HG02678 (cell line): Measurements from ENCODE around the gene CRPPA.
A peak's percentile ranks its signal among the peaks of the same experiment; 100 is the strongest.

ENCODE experiments used
- ATAC-seq: cut with Tn5 transposase; IDR thresholded peaks from one replicate; pipeline ENCODE4 v1.9.1; 2021; ENCODE audit warnings: mild to moderate bottlenecking, moderate library complexity; ENCODE audit not compliant: unreplicated experiment

Gene CRPPA

GRCh38 chr7:16423761-16424160, 2.4 kb upstream of the CRPPA start:
- ATAC-seq = no peak

DNA sequence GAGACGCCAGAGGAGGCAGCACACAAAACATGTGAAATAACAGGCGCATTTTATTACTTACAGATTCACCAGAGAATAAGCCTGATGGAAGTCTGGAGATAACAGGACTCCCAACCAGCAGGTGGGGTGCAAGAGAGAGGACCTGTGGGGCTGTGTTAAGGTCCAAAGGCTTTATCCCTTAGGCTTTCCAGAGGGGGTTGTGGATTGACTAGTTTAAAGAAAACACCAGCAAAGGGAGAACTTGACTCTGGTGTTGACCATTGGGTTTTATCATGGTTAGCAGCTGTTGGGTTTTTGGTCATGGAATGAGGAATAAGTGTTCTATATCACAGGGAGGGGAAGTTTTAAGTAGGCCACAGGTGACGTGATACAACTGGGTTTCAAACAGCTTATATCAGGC, 1.6 kb upstream of the CRPPA start:
- no peak for ATAC-seq

DNA sequence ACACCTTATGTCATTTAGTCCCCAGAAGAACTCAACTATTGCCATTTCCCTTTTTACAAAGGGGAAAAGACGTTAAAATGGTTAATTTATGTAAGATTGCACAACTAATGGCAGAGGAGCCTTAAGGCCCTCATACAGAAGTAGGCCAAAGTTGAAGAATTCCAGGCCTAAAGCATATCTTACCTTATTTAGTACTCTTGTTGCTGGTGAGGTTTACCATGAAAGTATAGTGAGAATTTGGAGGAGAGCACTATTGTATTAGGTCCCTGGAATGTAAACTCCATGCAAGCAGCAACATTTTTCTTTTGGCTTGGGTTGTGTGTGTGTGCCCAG, 731 bp upstream of the CRPPA start:
- ATAC-seq = no peak

GRCh38 chr7:16420649-16421332, 547 bp downstream of the CRPPA start:
- ATAC-seq = peak; percentile 80

GRCh38 chr7:16420329-16420648, 1.0 kb downstream of the CRPPA start:
- no peak for ATAC-seq

DNA sequence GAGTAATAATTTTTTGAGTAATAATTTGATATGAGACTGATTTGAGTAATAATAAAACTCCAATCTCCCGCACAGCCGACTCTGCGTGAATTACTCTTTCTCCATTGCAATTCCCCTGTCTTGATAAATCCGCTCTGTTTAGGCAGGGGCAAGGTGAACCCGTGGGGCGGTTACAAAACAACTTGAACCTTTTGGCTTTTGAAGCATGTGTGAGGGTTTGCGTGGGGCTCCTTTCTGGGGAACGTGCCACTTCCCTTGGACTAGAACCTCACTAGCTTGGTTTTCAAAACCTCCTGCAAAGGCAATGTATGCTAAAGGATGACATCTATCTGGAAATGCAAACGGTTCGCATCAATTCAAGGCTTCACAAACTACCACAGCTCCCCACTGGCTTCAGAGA, 1.5 kb downstream of the CRPPA start:
- no peak for ATAC-seq

GRCh38 chr7:16419126-16419525, 2.2 kb downstream of the CRPPA start:
- ATAC-seq = no peak

DNA sequence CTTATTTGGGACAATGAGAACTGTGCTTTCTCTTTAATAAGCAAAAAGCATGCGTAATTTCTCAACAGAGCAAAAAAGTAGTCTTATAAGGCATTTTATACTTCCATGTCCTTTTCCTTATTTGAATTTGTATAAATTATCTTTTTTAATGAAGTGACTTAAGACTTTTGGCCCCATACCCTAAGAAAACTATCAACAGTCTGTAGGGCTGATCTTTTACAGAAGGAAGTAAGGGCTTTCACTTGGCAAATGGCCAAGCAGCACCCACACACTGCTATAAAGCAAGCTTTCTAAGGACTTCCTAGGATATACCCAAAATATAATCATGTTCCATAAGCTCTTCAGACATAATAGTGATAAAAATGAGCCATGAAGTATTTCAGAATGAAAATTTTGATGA, 3.4 kb downstream of the CRPPA start:
- ATAC-seq = no peak

DNA sequence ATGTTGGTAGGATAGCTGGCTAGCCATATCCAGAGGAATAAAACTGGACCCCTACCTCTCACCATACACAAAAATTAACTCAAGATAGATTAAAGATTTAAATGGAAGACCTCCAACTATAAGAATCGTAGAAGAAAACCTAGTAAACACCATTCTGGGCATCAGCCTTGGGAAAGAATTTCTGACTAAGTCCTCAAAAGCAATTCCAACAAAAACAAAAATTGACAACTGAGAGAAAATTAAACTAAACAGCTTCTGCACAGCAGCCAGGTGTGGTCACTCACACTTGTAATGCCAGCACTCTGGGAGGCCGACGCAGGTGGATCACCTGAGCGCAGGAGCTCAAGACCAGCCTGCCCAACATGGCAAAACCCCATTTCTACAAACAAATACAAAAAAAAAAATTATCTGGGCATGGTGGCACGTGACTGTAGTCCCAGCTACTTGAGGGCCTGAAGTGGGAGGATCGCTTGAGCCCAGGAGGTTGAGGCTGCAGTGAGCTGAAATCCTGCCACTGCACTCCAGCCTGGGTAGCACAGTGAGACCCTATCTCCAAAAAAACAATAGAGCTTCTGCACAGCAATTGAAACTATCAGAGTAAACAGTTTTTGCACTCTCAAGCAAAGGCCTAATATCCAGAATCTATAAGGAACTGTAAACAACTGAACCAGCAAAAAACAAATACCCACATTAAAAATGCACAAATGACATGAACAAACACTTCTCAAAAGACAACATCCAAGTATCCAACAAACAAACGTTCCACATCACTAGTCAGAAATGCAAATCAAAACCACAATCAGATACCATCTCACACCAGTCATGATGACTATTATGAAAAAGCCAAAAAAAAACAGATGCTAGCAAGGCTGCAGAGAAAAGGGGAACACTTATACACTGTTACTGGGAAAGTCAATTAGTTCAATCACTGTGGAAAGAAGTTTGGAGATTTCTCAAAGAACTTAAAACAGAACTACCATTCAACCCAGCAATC, 4.8 kb downstream of the CRPPA start:
- ATAC-seq = no peak

DNA sequence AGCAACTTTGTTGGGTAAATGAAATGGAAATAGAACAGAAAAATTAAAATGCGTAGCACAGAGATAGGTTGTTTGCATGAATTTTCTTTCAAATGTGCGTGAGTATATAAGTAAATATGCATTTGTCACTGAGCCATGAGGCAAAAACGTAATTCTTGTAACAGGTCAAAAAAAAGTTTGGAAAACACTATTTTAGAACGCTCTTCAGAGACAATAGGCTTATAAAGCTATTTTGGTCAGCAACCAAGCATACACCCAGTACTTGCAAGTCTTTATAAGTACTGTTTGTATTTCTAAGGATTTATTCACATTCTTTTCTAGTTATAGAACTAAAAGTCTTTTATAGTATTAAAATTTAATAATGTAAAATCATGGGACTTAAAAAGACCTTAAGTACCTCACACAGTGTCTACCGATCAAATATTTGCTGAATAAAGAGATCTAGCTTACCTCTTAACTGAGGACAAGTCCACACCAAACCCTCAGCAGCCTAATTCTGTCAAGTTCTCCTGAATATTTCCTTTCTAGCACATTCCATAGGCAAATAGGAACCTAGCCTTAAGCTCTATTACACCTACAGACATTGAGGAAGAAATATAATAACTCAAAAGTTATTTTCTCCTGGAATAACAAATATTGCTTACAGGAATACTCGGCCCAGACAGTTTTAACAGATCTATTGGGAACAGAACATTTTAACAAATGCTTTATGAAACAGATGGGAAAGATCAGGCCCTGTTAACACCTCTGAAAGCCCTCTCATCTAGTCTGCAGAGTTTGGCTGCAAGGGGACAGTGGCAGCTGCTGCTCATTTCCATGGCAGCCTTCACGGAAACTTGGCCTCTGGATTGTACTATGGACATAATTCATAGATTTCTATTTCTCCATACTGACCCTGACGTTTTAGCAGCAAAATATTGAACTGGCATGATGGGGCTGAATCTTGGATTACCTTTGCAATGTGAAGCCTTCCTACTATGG, 8.8 kb downstream of the CRPPA start:
- no peak for ATAC-seq

DNA sequence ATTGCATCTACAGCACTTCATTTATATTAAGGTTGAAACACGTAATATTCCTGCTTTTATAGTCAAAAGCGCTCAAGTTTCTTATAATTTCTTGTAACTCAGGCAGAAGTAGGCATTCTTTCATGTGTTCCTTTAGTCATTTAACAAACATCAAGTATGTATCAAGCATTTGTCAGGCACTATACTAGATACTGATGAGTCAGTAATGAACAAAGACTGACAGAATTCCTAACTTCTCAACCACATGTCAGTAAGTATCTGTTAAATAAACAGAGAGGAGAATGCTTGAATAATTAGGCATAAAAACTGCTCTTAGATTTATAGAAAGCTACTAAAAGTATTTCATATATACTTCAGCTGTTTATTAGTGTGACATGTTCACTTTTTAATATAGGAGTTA, 9.9 kb downstream of the CRPPA start:
- no peak for ATAC-seq

DNA sequence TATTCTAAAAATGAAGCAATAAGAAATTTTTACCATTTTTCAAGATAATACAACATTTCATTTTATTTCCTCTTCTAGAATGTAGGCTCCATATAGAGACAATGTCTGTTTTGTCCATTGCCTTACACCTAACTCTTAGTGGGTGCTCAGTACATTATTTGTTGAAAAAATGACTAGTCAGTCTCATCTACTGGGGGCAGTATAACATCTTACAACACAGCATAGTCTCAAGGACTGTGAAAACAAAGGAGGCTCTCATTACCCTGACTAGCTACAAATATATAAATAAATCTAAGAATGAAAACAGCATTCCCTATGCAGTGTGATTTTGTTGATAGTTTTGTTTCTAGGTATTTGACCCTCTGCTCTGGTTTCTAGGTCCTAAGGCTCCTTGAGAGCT, 11.6 kb downstream of the CRPPA start:
- no peak for ATAC-seq

DNA sequence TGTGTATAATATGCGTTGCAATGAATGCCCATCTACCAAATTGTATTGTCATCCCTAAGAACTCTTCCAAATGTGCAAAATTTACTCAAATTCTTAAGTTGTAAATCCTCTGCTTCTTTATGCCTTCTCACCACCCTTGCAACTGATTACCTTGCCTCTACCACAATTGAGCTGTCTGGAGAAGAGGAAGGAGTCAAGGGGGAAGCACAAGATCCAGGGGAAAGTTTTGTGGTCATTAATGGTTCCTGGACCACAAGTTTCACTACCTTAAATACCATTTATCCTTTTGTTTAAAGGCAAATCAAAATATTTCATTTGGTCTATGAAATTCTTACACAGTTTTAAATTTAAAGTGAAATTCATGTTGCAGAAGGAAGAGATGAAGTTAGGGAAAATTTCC, 16.7 kb downstream of the CRPPA start:
- no peak for ATAC-seq

DNA sequence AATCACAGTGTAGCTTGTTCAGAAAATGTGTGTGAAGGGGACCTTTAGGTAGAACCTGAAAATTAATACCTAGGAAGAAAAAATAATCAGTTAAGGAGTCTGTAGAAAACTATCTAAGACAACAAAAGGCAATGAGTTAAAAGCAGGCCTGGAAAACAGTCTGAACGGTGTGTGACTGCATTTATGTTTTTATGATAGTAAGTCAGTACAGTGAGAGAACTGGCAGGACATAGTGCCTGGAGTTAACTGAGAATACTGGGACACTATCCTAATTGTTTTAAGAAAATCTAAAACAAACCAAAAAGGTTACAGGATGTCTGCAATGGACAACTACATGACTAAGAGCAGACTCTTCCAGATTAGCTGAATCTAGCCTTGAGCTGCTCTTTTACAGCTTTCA, 17.9 kb downstream of the CRPPA start:
- ATAC-seq = no peak

DNA sequence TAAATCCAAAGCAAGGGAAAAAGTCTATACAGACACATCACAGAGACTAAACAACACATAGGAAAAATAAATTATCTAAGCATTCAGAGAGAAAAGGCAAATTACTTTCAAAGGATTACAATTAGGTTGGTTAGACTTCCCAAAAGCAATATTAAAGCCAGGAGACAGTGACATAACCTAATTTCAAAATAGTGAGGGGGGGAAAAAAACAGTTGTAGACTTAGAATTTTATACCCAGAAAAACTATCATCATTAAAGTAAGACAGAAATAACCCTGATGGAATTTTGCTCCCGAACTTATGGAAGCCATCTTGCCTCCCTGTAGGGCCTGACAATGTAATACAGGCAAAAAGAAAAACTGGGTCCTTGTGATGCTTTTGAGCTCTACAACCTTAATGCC, 18.4 kb downstream of the CRPPA start:
- no peak for ATAC-seq

DNA sequence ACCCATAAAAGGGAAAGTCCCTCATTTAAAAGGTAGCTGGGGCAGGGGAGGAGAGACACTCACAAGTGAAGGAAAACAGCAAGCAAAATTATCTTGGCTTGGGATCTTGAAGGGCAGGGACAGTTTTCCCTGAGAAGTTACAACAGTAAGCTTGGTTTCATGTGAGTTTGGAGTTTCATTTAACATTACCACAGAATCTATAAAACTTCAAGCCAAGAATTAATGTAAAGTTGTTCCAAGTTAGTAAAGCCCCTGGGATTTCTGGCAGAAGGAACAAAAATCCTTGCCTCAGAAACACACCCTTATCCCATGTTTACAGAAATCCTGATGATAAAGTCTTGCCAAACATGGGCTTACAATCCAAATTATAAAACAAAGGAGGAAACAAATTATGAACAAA, 19.2 kb downstream of the CRPPA start:
- no peak for ATAC-seq

DNA sequence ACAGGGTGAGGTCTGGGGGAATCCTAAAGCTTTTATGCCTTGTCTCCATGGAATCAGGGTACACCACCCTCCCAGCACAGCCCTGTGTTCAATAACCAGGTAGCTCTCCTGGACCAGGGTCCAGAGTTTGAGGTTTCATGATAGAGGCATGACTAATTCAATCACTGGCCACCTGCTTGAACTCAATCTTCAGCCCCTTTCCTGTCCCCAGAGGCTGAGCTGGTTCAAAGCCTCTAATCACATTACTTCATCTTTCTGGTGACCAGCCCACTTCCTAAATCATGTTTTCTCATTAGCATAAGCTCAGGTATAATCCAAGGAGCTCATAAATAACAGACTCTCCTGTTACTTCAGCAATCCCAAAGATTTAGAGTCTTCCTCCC, 20.5 kb downstream of the CRPPA start:
- ATAC-seq = no peak

DNA sequence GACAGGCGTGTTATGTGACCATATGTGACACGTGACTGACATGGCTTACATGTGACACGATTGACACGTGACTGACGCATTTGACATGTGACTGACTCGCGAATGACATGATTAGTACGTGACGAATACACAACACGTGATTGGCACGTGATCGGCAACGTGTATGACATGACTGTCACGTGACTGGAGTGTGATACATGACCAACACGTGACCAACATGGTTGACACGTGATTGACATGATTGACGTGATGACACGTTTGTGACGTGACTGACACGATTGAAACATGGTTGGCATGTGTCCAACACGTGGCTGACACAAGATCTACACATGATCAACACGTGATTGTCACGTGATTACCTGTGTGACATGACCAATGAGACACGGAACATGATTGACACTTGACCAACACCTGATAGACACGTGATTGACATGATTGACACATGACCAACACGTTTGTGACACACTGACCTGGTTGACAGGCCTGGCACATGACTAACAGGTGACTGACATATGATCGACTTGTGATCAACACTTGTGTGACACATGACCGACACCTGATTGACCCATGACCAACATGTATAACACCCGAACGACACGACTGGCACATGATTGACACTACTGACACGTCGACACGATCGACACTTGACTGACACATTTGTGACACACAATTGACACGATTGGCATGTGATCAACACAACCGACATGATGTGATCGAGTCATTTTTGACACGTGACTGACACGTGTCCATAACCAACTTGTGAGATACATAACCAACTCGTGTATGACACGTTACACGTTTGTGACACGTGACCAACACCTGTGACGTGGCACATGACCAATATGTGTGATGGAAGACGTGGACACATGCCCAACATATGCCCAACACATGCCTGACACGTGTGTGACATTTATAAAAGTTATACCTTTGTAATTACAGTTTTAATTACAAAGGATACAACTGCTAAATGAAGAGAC, 21.1 kb downstream of the CRPPA start:
- no peak for ATAC-seq

DNA sequence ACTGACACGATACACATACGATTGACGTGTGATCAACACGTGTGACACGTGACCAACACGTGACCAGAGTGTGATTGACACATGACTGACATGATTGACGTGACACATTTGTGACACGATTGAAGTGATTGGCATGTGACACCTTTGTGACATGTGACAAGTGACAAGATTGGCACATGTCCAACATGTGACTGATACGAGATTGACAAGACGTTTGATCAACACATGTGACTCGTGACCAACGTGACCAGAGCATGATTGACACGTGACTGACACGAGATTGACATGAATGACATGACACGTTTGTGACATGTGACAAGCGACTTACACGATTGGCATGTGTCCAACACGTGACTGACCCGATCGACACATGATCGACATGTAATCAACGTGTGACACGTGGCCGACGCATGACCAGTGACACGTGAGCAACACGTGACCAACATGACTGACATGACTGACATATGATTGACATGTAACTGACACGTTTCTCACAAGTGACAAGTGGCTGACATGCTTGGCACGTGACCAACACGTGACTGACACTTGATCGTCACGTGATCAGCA, 22.0 kb downstream of the CRPPA start:
- ATAC-seq = no peak
